DMS79 treated with DMSO at 0.1 percent for 48 hours (cell line): Measurements from ENCODE around the gene FAM217A.
"Not testable (repeated sequence)": the region's sequence is repeated elsewhere in the genome, so short reads cannot be mapped to it uniquely, and the experiment has no call there.

Source experiments
- DNase-seq: peaks from one replicate; lab custom pipeline; 2025; lab: John Stamatoyannopoulos, UW

The FAM217A gene

GRCh38 chr6:4078691-4079471 is at the start of gene FAM217A:
Gene FAM217A (minus strand): TSS chr6:4079137. CDS start chr6:4077414, 1,723 bp downstream.
- DNase-seq, result no peak

GRCh38 chr6:4128072-4128471 is 49.1 kb upstream of the FAM217A start:
- no peak for DNase-seq

GRCh38 chr6:4125933-4126864 is 47.3 kb upstream of the FAM217A start:
- no peak for DNase-seq

GRCh38 chr6:4125500-4125899 is 46.6 kb upstream of the FAM217A start:
- no peak for DNase-seq

GRCh38 chr6:4124351-4124750 is 45.4 kb upstream of the FAM217A start:
- DNase-seq, result no peak

GRCh38 chr6:4115741-4116140 is 36.8 kb upstream of the FAM217A start:
- DNase-seq, result no peak

- DNase-seq, result no peak
These were observed 35.2 kb upstream of the FAM217A start for GRCh38 chr6:4114123-4114522.

GRCh38 chr6:4113649-4114048 is 34.7 kb upstream of the FAM217A start:
- DNase-seq, result no peak

GRCh38 chr6:4112366-4112765 is 33.4 kb upstream of the FAM217A start:
- no peak for DNase-seq

- DNase-seq, result not testable (repeated sequence)
These were observed 30.5 kb upstream of the FAM217A start for GRCh38 chr6:4109363-4109815.

GRCh38 chr6:4108561-4109093 is 29.7 kb upstream of the FAM217A start:
- DNase-seq, result no peak

- DNase-seq, result no peak
These were observed 28.9 kb upstream of the FAM217A start for GRCh38 chr6:4107873-4108272.

- DNase-seq, result no peak
These were observed 27.1 kb upstream of the FAM217A start for GRCh38 chr6:4105980-4106536.

- DNase-seq, result no peak
These were observed 25.0 kb upstream of the FAM217A start for GRCh38 chr6:4103929-4104328.

- DNase-seq, result no peak
These were observed 23.8 kb upstream of the FAM217A start for GRCh38 chr6:4102687-4103244.

- no peak for DNase-seq
These were observed 22.4 kb upstream of the FAM217A start for GRCh38 chr6:4101298-4101697.

GRCh38 chr6:4100655-4101054 is 21.7 kb upstream of the FAM217A start:
- DNase-seq, result no peak

GRCh38 chr6:4093288-4093687 is 14.4 kb upstream of the FAM217A start:
- peak; percentile 14 for DNase-seq

GRCh38 chr6:4091941-4092340 is 13.0 kb upstream of the FAM217A start:
- DNase-seq, result no peak

GRCh38 chr6:4090043-4090442 is 11.1 kb upstream of the FAM217A start:
- not testable (repeated sequence) for DNase-seq

- DNase-seq, result no peak
These were observed 9.8 kb upstream of the FAM217A start for GRCh38 chr6:4088704-4089103.

- DNase-seq, result no peak
These were observed 6.4 kb upstream of the FAM217A start for GRCh38 chr6:4085332-4085700.
